Liver (tissue), 3 donors: Measurements from ENCODE around the gene NKAIN2.

Source experiments
- HNF4G ChIP-seq: IDR thresholded peaks from 2 replicates; pipeline ENCODE4 v1.6.1; 2016; ENCODE audit warnings: antibody characterized with exemption
- JUND ChIP-seq, 2 donors: IDR thresholded peaks; 2 replicates each; pipeline ENCODE4 v1.6.1; 2016; ENCODE audit warnings: antibody characterized with exemption in 2 of 2
- RAD21 ChIP-seq, 2 donors: IDR thresholded peaks; 2 replicates each; pipeline ENCODE4 v1.6.1; 2016; ENCODE audit warnings: antibody characterized with exemption in 2 of 2, mild to moderate bottlenecking in 2 of 2
- RXRA ChIP-seq, 2 donors: IDR thresholded peaks; 2 replicates each; pipeline ENCODE4 v1.6.1; 2017 to 2018; ENCODE audit warnings: antibody characterized with exemption in 2 of 2, mild to moderate bottlenecking in 1 of 2
- SP1 ChIP-seq: IDR thresholded peaks from 2 replicates; pipeline ENCODE4 v1.6.1; 2018; ENCODE audit warnings: antibody characterized with exemption, mild to moderate bottlenecking
- TAF1 ChIP-seq: conservative IDR thresholded peaks from 2 replicates; pipeline ENCODE4 v1.6.1; 2016; ENCODE audit warnings: antibody characterized with exemption, mild to moderate bottlenecking
- TF ChIP-seq, protein P1 (sequence below): fragments of 150-350 bp; IDR thresholded peaks from 2 replicates; pipeline ENCODE4 v1.5.1; 2017; ENCODE audit warnings: improper control_type of control experiment, low read depth, low read length; ENCODE audit not compliant: missing input control
- TF ChIP-seq, protein P2 (sequence below): IDR thresholded peaks from 2 replicates; pipeline ENCODE4 v1.6.1; 2016; ENCODE audit warnings: antibody characterized with exemption
- donor health status: healthy.
- donor health status: healthy.

DNA sequence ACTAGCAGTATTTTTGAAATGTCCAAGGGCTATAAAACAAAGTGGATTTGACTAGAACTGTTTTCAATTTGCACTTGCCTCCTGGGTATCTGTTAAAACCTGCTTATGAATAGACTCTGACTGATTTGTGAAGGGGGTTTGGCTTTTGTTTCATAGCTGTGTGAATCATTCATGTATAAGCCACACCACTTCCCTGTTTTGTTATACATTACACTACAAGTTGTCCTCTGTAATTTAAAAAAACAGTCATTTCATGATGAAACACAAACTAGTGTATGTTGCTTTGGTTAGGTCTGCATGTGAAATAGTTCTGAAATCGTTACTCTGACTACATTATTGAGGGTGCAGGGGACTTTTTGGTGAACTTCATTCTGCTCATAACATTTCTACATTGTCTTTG is 121.7 kb downstream of the NKAIN2 start:
- TF ChIP-seq, protein P1, sequence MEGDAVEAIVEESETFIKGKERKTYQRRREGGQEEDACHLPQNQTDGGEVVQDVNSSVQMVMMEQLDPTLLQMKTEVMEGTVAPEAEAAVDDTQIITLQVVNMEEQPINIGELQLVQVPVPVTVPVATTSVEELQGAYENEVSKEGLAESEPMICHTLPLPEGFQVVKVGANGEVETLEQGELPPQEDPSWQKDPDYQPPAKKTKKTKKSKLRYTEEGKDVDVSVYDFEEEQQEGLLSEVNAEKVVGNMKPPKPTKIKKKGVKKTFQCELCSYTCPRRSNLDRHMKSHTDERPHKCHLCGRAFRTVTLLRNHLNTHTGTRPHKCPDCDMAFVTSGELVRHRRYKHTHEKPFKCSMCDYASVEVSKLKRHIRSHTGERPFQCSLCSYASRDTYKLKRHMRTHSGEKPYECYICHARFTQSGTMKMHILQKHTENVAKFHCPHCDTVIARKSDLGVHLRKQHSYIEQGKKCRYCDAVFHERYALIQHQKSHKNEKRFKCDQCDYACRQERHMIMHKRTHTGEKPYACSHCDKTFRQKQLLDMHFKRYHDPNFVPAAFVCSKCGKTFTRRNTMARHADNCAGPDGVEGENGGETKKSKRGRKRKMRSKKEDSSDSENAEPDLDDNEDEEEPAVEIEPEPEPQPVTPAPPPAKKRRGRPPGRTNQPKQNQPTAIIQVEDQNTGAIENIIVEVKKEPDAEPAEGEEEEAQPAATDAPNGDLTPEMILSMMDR, result no peak
- TF ChIP-seq JUND (IDR thresholded peaks at IDR 0.05) (no peak), HNF4G (no peak), SP1 (no peak), TAF1 (no peak), RAD21 (IDR thresholded peaks at IDR 0.05) (no peak), RXRA (IDR thresholded peaks at IDR 0.05) (no peak)
- TF ChIP-seq, protein P2, sequence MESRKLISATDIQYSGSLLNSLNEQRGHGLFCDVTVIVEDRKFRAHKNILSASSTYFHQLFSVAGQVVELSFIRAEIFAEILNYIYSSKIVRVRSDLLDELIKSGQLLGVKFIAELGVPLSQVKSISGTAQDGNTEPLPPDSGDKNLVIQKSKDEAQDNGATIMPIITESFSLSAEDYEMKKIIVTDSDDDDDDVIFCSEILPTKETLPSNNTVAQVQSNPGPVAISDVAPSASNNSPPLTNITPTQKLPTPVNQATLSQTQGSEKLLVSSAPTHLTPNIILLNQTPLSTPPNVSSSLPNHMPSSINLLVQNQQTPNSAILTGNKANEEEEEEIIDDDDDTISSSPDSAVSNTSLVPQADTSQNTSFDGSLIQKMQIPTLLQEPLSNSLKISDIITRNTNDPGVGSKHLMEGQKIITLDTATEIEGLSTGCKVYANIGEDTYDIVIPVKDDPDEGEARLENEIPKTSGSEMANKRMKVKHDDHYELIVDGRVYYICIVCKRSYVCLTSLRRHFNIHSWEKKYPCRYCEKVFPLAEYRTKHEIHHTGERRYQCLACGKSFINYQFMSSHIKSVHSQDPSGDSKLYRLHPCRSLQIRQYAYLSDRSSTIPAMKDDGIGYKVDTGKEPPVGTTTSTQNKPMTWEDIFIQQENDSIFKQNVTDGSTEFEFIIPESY, result no peak
